Activated gamma-delta T cell treated with anti-CD3 and anti-CD28 coated beads, Interleukin-2, amount 50 U/mL, for 16 hours (primary cell): ENCODE data around the gene MAS1.
"Not testable (repeated sequence)": the region's sequence is repeated elsewhere in the genome, so short reads cannot be mapped to it uniquely, and the experiment has no call there.

Source experiments
- DNase-seq: peaks from one replicate; pipeline ENCODE4 v3.0.0-alpha.2; 2020; ENCODE audit warnings: low read depth

The MAS1 gene

GRCh38 chr6:159919011-159919511, 28.3 kb downstream of the MAS1 start:
- no peak for DNase-seq

DNA sequence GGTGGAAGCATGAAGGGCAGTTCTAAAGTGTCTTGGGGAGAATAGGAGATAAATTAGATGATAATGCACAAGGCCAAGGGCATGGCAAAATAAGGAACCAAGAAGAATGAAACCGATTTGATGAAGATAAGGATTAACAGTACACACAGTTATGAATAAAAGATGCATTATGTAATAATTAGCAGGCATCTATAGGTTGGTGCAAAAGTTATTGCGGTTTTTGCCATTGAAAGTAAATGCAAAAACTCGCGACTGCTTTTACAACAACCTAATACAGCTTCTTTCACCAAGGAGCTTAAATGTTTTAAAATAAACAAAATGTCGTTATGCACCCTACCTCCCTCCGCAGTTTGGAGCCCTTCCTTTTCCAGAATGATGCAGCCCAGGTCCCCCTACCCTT, 29.0 kb downstream of the MAS1 start:
- DNase-seq, result no peak

GRCh38 chr6:159924150-159924549, 33.4 kb downstream of the MAS1 start:
- DNase-seq, result not testable (repeated sequence)

- no peak for DNase-seq
Measured at GRCh38 chr6:159926542-159927203, 35.9 kb downstream of the MAS1 start.

DNA sequence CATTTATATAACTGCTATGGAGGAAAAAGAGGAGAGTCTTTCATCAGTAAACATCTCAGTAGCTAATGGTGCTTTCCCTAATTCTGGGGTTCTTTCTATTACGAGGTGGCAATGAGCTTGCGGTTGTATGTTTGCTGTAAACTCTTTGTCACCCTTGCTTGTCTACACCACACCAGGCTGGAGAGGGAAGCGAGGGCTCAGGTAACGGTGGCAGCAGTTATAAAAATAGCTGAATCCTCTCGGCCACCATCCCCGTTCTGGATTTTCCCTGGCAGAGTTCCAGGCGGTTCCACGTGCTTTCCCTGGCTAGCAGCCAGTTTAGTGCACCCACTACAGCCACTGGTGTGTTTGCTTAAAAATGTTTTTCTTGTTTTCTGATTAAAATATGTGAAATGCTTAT, 39.0 kb downstream of the MAS1 start:
- DNase-seq, result peak; percentile 22

DNA sequence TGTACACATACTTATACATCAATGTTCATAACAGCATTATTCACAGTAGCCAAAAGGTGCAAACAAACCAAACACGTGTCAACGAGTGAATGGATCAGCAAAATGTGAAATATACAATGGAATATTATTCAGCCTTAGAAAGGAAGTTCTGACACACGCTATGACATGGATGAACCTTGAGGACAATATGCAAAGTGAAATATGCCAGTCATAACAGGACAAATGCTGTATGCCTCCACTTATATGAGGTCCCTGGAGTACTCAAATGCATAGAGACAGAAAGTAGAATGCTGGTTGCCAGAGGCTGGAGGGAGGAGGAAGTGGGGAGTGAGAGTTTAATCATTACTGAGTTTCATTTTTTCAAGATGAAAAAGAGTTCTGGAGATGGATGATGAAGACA, 40.3 kb downstream of the MAS1 start:
- DNase-seq, result no peak

- DNase-seq, result no peak
Measured at GRCh38 chr6:159931846-159932245, 41.1 kb downstream of the MAS1 start.

- DNase-seq, result no peak
Measured at GRCh38 chr6:159933077-159933476, 42.3 kb downstream of the MAS1 start.

DNA sequence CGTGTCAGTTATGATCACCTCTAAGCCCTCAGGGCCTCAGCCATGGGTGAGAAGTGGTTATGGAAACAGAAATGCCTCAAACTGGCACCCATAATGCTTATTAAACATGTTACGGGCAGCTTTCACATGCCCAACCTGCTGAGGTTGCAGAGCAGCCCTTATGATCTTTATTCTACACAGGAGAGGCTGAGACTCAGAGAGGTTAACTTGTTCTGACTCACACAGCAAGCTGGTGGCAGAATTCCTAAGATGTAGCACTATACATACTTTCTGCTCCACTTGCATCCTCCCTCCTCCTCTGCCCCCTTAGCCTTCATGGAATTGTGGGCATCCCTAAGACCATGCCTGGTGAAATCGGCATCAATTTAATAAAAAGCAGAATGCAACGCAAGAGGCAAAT, 43.4 kb downstream of the MAS1 start:
- DNase-seq, result no peak

DNA sequence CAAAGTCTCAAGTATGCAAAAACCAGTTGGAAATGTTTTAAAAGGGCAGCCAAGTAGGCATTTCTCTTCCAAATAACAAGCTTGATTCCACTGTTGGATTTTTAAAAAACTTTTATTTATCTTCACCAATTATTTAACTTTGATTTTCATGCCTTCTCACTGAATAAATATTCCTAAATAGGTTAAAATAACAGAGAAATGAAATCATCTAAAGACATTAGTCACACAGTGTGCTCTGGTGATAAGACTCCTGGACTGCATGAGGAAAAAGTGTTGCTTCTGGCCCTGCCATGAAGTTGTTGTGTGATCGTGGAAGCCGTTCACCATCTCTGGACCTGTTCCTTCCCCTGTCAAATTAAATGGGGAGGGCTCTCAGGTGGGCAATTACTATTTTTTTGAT, 44.3 kb downstream of the MAS1 start:
- DNase-seq, result no peak

- no peak for DNase-seq
Measured at GRCh38 chr6:159935633-159936032, 44.8 kb downstream of the MAS1 start.

DNA sequence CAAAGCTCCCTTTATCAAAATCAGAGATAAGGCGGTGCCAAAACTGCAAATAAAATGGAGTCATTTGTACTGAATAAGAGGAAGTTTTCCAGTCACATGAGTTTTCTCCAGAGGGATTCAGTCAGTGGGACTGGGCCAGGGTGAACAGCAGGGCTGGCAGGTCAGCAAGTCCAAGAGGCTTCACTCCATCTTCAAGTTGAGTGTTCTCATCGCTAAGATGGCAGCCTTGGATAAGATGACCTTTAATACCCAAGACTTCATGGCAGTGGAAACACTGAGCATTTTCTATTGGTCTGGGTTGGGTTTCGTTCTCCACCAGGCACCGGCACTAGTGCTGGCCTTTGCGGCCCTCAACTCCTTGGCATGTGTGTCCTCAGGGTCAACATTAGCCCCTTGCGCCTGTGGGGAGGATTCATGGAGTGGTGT, 48.8 kb downstream of the MAS1 start:
- no peak for DNase-seq
